ENCODE measurements around the gene STXBP1.

- TF ChIP-seq ZNF596 (tag by site-specific recombination; IDR thresholded peaks at IDR 0.05) (no peak), ZNF121 (tag by site-specific recombination; IDR thresholded peaks at IDR 0.05) (no peak), ZNF776 (tag by site-specific recombination; IDR thresholded peaks at IDR 0.05; ENCODE audit: borderline replicate concordance) (no peak), ZNF311 (tag by site-specific recombination; IDR thresholded peaks at IDR 0.05; ENCODE audit: borderline replicate concordance) (no peak), SP7 (tag by site-specific recombination; IDR thresholded peaks at IDR 0.05) (no peak), CTCF (tag by site-specific recombination; IDR thresholded peaks at IDR 0.05) (no peak), ZNF202 (tag by site-specific recombination; IDR thresholded peaks at IDR 0.05; ENCODE audit: borderline replicate concordance) (no peak), ZNF362 (tag by site-specific recombination; IDR thresholded peaks at IDR 0.05) (no peak)
Observed at GRCh38 chr9:127652733-127653132, 40.7 kb downstream of the STXBP1 start.

Data from HEK293 (cell line).